ENCODE data around the gene LOXL3. TPM values are rescaled to one million over a fixed set of nuclear protein-coding genes. Genes with fewer than 3 reads are reported as not detected.

Gene LOXL3
- total RNA-seq, 6 donors from 2014 or later, result 3.6 to 28.3 (median 10.3) TPM

GRCh38 chr2:74499267-74499939 lies 54.3 kb downstream of the LOXL3 start, which contains the start of gene LBX2:
Gene LBX2 (minus strand): TSS chr2:74499603. CDS start chr2:74499537, 66 bp downstream.
- ATAC-seq (ENCODE audit: low FRiP score in 2 of 2) (peak in 1 of 2 donors; percentile 2), DNase-seq (peak in 1 of 2 donors; percentile 84)
- H3K4me1 ChIP-seq, result peaks cover 29 to 57% (median 45%) of the 10 kb centered on the region in 4 donors
- 9 to 10% methylated on average over 3 to 37 of the region's 65 CpGs for WGBS, 2 donors
- no peaks in the 10 kb centered on the region for H3K9me3 ChIP-seq
- H3K36me3 ChIP-seq, result peaks cover 0 to 3% (median 0%) of the 10 kb centered on the region in 4 donors
- peak within 1 kb of the TSS in 1 of 4 donors; percentile 61 for H3K27ac ChIP-seq
- peak within 1 kb of the TSS in 3 of 4 donors; percentile 50 to 51 (median 51) for H3K4me3 ChIP-seq
- TF ChIP-seq POLR2A (IDR thresholded peaks at IDR 0.05), result no peak
- no peak for TF ChIP-seq POLR2AphosphoS5 (IDR thresholded peaks at IDR 0.05)
- TF ChIP-seq, protein P1, sequence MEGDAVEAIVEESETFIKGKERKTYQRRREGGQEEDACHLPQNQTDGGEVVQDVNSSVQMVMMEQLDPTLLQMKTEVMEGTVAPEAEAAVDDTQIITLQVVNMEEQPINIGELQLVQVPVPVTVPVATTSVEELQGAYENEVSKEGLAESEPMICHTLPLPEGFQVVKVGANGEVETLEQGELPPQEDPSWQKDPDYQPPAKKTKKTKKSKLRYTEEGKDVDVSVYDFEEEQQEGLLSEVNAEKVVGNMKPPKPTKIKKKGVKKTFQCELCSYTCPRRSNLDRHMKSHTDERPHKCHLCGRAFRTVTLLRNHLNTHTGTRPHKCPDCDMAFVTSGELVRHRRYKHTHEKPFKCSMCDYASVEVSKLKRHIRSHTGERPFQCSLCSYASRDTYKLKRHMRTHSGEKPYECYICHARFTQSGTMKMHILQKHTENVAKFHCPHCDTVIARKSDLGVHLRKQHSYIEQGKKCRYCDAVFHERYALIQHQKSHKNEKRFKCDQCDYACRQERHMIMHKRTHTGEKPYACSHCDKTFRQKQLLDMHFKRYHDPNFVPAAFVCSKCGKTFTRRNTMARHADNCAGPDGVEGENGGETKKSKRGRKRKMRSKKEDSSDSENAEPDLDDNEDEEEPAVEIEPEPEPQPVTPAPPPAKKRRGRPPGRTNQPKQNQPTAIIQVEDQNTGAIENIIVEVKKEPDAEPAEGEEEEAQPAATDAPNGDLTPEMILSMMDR (IDR thresholded peaks at IDR 0.05), result no peak
- TF ChIP-seq EP300 (IDR thresholded peaks at IDR 0.05), result no peak
- peaks cover 0 to 38% (median 4%) of the 10 kb centered on the region in 4 donors for H3K27me3 ChIP-seq

DNA sequence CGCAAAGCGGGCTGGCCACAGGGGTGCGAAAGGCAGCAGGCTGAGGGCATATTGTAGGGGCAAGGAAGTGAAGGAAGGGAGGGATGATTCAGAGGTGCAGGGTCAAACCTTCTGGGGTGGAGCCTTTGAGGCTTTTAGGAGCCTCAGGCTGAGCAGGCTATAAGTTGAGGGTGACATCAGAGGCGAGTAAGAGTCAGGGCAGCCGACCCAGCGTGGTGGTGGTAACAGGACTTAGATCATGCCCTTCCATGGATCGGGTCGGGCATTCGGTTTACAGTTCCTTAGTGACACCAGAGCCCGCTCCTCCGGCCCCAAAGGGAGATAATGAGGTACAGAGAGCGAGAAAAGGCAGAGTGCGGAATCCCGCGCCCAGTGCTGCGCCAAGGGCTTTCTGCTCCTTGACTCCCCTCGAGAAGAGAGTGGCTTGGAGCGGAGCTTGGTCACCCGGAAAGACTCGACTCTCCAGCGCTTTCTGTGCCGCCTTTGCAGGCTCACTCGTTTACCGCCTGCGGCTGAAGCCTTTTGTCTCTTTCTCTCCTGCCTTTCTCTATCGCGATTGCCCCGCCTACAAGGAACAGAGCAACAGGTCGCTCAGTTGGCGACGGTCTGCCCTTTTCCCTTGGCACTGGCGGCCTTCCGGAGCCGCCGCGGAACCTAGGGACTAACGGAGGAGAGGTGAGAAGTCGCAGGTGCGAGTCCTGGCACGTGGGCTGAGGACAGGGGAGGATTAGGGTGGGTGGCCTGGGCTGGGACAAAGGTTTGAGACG lies 55.1 kb downstream of the LOXL3 start:
- Histone ChIP-seq H3K36me3 (peaks cover 0 to 8% (median 3%) of the 10 kb centered on the region in 4 donors), H3K4me1 (peaks cover 28 to 50% (median 39%) of the 10 kb centered on the region in 4 donors), H3K4me3 (peak overlapping the region in 3 of 4 donors; percentile 50 to 51 (median 51)), H3K27ac (peak overlapping the region in 1 of 4 donors; percentile 61), H3K27me3 (peaks cover 0 to 38% (median 4%) of the 10 kb centered on the region in 4 donors), H3K9me3 (no peaks in the 10 kb centered on the region)
- TF ChIP-seq, protein P1 (IDR thresholded peaks at IDR 0.05), result no peak
- TF ChIP-seq EP300 (IDR thresholded peaks at IDR 0.05), result no peak
- ATAC-seq (ENCODE audit: low FRiP score in 2 of 2) (peak; percentile 0 to 8), DNase-seq (peak; percentile 29 to 79)
- 3% methylated on average over 36 to 39 of the region's 41 CpGs for WGBS, 2 donors

- TF ChIP-seq POLR2A (IDR thresholded peaks at IDR 0.05), result peak in 1 of 4 donors; percentile 33
- no peak for TF ChIP-seq EP300 (IDR thresholded peaks at IDR 0.05)
- DNase-seq (peak; percentile 64 to 90), ATAC-seq (ENCODE audit: low FRiP score in 2 of 2) (peak; percentile 53 to 61)
- Histone ChIP-seq H3K27ac (peak overlapping the region in 1 of 4 donors; percentile 61), H3K4me1 (peaks cover 24 to 42% (median 32%) of the 10 kb centered on the region in 4 donors), H3K36me3 (peaks cover 5 to 15% (median 11%) of the 10 kb centered on the region in 4 donors), H3K9me3 (no peaks in the 10 kb centered on the region), H3K4me3 (peak overlapping the region; percentile 14 to 51 (median 50)), H3K27me3 (peaks cover 0 to 38% (median 4%) of the 10 kb centered on the region in 4 donors)
- 2 to 4% methylated on average over 18 to 60 of the region's 61 CpGs for WGBS, 2 donors
Measured at GRCh38 chr2:74497777-74498499, 55.8 kb downstream of the LOXL3 start.

DNA sequence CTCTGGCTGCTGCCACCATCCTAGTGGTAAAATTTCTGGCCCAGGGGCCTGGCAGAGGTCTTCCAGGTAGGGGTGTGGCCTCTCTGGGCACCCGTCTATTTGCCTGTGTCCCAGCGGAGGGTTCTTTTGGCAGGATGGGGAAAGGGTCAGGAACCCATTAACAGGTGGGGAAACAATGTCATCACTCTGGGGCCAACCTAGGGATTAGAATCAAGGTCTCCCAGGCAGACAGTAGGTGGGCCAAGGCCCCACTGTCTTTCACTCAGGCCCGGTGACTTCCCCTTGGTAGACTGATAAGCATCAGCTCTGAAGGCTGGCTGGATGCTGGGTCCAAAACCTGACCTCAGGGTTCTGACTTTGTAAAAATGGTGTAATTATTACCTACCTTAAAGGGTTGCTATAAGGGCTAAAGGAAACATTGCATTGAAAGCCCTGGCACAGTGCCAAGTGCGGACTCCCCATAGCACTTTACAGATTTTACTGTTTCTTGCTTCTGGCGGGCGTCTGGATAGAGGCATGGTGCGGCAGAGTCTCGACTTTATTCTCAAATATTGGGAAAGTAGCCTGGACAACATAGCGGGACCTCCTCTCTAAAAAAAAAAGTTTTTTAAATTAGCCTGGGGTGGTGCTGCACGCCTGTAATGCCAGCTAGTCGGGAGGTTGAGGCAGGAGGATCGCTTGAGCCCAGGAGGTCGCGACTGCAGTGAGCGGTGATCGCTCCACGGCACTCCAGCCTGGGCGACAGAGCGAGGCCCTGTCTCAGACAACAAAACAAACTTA lies 56.6 kb downstream of the LOXL3 start:
- Histone ChIP-seq H3K27me3 (peaks cover 0 to 35% (median 4%) of the 10 kb centered on the region in 4 donors), H3K4me1 (peaks cover 24 to 35% (median 29%) of the 10 kb centered on the region in 4 donors), H3K9me3 (no peaks in the 10 kb centered on the region), H3K27ac (peak overlapping the region in 1 of 4 donors; percentile 61), H3K4me3 (peak overlapping the region in 3 of 4 donors; percentile 50 to 51 (median 51)), H3K36me3 (peaks cover 12 to 23% (median 18%) of the 10 kb centered on the region in 4 donors)
- 51 to 73% methylated on average over 18 to 19 of the region's 19 CpGs for WGBS, 2 donors
- no peak for ATAC-seq (ENCODE audit: low FRiP score in 2 of 2)
- DNase-seq, result no peak
- TF ChIP-seq POLR2AphosphoS5 (IDR thresholded peaks at IDR 0.05), result no peak
- TF ChIP-seq, protein P1 (IDR thresholded peaks at IDR 0.05), result no peak
- TF ChIP-seq EP300 (IDR thresholded peaks at IDR 0.05), result no peak

Measured in upper lobe of left lung (tissue), 6 donors.